Heart right ventricle (tissue), 16 donors: ENCODE results near the gene ATP11A. TPM values are rescaled to one million over a fixed set of nuclear protein-coding genes. Genes with fewer than 3 reads are reported as not detected.

ENCODE experiments used
- ATAC-seq, 8 donors: fragments of 200-7000 bp; cut with Tn5 transposase; one replicate each; pipeline ENCODE4 v1.9.1; 2020; ENCODE audit warnings: mild to moderate bottlenecking in 8 of 8, moderate library complexity in 8 of 8, moderate number of reproducible peaks in 1 of 8
- DNase-seq, 2 donors: peaks; one replicate each; pipeline ENCODE4 v3.0.0-alpha.2; 2020
- H3K27ac ChIP-seq, 10 donors: fragments of 200-600 bp; sonication (generic) in 2 of 10; one replicate each; pipeline versions ENCODE4 v1.5.0 to v1.8.0; 2020 to 2022; ENCODE audit warnings: mild to moderate bottlenecking in 3 of 10
- H3K27me3 ChIP-seq, 7 donors: fragments of 200-600 bp; one replicate each; pipeline ENCODE4 v1.8.0; 2021 to 2022; ENCODE audit warnings: mild to moderate bottlenecking in 2 of 7
- H3K36me3 ChIP-seq, 9 donors: fragments of 200-600 bp; sonication (generic) in 1 of 9; one replicate each; pipeline versions ENCODE4 v1.5.0 to v1.8.0; 2020 to 2022; ENCODE audit warnings: mild to moderate bottlenecking in 2 of 9
- H3K4me1 ChIP-seq, 9 donors: fragments of 200-600 bp; sonication (generic) in 1 of 9; one replicate each; pipeline versions ENCODE4 v1.5.0 to v1.8.0; 2020 to 2022; ENCODE audit warnings: mild to moderate bottlenecking in 4 of 9
- H3K4me3 ChIP-seq, 10 donors: fragments of 200-600 bp; sonication (generic) in 2 of 10; one replicate each; pipeline versions ENCODE4 v1.5.0 to v1.8.0; 2020 to 2022; ENCODE audit warnings: mild to moderate bottlenecking in 7 of 10, moderate library complexity in 2 of 10
- H3K9me3 ChIP-seq, 11 donors: fragments of 200-600 bp in 10 of 11; sonication (generic) in 2 of 11; one replicate each; pipeline versions ENCODE4 v1.5.0 to v1.8.0; 2013 to 2022; ENCODE audit warnings: mild to moderate bottlenecking in 2 of 11, control low read depth in 1 of 11, moderate library complexity in 1 of 11
- WGBS, 2 donors: extraction: QIAGEN DNeasy Blood & Tissue Kit; methylation state at CpG; one replicate each; pipeline ENCODE4 v1.1.7; 2013; ENCODE audit warnings: inconsistent platforms in 1 of 2; 5-methylcytosine and 5-hydroxymethylcytosine counted together
- intact Hi-C, 10 donors: fragments of 100-400 bp; cut with DNase I; formaldehyde crosslinking; loops; one replicate each; pipeline versions ENCODE4 v1.11.1 to v1.14.2; 2022
- polyA plus RNA-seq, 2 donors: library from polyadenylated mRNA; stranded (reverse); fragments of 200-250 nt; gene quantifications; one replicate each; pipeline ENCODE4 v1.2.3, GENCODE V29; 2013
- total RNA-seq, 10 donors: library from RNA; stranded (reverse); fragmentation: NEBNext Ultra II Directional in 3 of 10; extraction: Animal tissue kit (Norgen Biotek cat#: 25700) in 3 of 10; gene quantifications; one replicate each; pipeline versions ENCODE4 v1.2.1 to v1.2.4, GENCODE V29; 2021 to 2023
- TF ChIP-seq, protein P1 (sequence below), 9 donors: fragments of 200-600 bp; sonication (generic) in 2 of 9; IDR thresholded peaks; one replicate each; pipeline versions ENCODE4 v1.5.0 to v1.8.0; 2021 to 2022; ENCODE audit warnings: antibody characterized with exemption in 9 of 9, mild to moderate bottlenecking in 5 of 9, moderate library complexity in 1 of 9
- donor health status: Arrhythmogenic right ventricular cardiomyopathy.
- donor health status: ischemic (EF 13 %, LVEDD 7.1; RV severe dilation, severe dysfunction).
- donor health status: healthy with polysubstance abuse.
- donor health status: DM: no; HTN: yes; CAD: no.
- donor health status: DM: no; HTN: no; CAD: no.
- donor health status: ischemic (EF 25% LVEDD 6.9; RV normal size, moderate dysfunction).
- donor health status: ischemic (EF 25% LVEDD 5.7; RV mildly dilated, moderate dysfunction).
- donor health status: healthy.
- donor health status: DM: yes; HTN: yes; CAD: no.
- donor health status: Ischemic cardiomyopathy.
- donor health status: ischemic (EF 35%, LVEDD 5.7; RV mildly dilated, moderate dysfunction).
- donor health status: nonischemic (EF 11% LVEDD 7.7; RV severe dilation, severe dysfunction).
- donor health status: DM: yes; HTN: yes; CAD: no.
- donor health status: PGD.
- donor health status: ischemic (EF 29% LVEDD 5.4; RV normal size, mild dysfunction).
- donor health status: nonischemic (EF 23%, LVEDD 6.1; RV moderate dilation, normal function).

ATP11A gene
- total and polyA plus RNA-seq, 12 donors: 20.0 to 164 (median 107) TPM

DNA sequence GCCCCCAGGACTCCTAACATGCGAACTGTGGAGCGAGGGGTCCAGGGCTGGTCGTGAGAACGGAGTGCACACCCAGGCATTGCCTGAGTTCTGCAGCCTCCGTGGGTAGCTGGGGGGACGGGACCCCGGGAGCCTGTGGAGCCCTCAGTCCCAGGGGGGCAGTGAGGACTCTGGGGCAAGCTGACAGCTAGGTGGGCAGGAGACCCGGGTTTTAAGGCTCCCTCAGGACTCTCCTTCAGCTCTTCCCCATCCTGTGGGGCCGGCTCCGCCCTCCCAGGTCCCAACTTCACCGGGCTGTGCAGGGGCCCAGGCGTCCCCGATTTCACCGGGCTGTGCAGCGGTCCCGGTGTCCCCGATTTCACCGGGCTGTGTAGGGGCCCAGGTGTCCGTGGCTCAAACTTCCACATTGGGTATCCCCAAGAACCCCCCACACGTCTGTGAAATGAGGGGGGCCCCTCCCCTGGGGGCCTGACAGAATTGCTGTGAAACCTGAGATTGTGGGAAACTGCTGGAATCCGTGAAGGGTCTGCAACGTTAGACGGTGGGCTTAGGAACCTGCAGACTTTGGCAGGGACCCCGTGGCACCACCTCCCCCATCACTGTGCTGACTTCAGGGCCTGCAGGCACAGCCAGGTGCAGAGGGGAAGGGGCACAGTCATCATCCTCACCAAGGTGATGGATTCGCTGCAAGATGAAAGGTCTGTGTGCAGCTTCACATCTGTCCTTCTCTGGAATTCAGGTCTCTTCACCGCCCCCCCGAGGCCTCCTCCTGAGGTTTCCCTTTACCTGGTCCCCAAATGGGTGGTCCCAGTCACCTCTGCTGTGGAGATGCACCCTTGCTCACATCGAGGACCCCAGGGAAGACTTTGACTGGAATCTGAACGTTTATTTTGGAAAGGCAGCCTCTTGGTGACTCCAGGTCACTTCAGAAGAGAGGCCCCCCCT is 206.0 kb downstream of the ATP11A start:
- ATAC-seq (peak in 2 of 8 donors; percentile 3 to 20), DNase-seq (no peak)
- intact Hi-C loops: no loop called here
- H3K36me3 ChIP-seq: no peaks in the 10 kb centered on the region
- H3K4me1 ChIP-seq: peaks cover 7 to 33% (median 25%) of the 10 kb centered on the region in 9 donors
- TF ChIP-seq, protein P1, sequence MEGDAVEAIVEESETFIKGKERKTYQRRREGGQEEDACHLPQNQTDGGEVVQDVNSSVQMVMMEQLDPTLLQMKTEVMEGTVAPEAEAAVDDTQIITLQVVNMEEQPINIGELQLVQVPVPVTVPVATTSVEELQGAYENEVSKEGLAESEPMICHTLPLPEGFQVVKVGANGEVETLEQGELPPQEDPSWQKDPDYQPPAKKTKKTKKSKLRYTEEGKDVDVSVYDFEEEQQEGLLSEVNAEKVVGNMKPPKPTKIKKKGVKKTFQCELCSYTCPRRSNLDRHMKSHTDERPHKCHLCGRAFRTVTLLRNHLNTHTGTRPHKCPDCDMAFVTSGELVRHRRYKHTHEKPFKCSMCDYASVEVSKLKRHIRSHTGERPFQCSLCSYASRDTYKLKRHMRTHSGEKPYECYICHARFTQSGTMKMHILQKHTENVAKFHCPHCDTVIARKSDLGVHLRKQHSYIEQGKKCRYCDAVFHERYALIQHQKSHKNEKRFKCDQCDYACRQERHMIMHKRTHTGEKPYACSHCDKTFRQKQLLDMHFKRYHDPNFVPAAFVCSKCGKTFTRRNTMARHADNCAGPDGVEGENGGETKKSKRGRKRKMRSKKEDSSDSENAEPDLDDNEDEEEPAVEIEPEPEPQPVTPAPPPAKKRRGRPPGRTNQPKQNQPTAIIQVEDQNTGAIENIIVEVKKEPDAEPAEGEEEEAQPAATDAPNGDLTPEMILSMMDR (IDR thresholded peaks at IDR 0.05): no peak
- no peaks in the 10 kb centered on the region for H3K9me3 ChIP-seq
- H3K27me3 ChIP-seq: peaks cover 0 to 56% (median 22%) of the 10 kb centered on the region in 7 donors
- H3K27ac ChIP-seq: no peak overlapping the region
- H3K4me3 ChIP-seq: peak overlapping the region in 6 of 10 donors; percentile 42 to 59 (median 54)
- WGBS, 2 donors: 60 to 66% methylated on average over 28 to 29 of the region's 29 CpGs

DNA sequence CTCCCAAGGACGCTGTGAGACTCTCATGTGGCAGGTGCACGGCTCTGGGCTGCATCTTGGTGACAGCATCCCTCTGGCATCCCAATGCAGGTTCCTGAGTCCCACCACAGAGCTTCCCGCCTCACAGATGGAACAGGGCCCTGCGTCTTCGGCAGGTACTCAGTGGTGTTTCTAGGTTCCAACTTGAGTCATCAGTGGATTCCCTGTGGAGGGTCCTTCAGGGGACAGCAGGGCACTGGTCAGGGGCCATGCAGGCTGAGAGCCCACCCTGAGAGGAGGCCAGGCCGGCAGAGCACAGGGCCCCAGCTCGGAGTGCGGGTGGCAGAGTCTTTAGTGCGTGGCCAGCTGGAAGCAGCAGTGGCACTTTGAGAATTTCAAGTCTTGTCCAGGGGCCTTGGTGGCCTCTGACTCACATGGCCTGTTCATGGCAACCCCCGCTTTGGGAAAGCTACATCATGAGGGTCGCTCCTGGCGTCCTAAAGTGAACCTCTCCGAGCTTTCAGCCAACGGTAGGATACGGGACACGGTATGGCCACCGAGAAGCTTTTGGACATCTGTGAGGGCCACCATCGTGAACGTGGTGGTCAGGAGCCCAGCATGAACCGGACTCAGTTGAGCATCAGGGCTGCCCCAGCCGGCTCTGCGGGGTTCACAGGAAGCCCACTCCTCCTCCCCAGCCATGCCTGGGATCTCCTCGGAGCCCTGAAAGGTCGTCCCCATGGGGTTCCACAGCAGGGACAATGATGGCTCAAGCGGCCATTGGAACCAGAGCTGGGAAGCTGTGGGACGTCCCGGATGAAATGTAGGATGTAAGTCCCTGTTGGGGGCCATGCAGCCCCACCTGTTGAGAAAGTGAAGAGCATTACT is 207.1 kb downstream of the ATP11A start:
- WGBS, 2 donors: 91 to 93% methylated on average over 27 of the region's 27 CpGs
- DNase-seq: no peak

DNA sequence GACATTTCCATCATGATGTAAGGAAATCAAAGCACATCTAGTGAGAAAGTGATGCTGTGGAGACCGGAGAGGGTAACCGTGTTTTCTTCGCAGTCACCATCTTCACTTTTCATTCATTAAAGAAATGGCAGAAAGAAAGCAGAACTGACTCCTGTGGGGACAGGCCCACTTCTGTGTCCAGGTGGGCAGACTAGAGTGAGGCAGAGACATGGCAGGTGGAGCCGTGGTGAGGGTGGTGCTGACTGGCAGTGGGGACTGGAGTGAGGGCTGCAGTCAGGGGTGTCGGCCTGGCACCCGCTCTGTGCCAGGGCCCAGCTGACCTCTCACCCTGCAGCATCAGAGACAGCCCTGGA is 207.7 kb downstream of the ATP11A start:
- no peaks in the 10 kb centered on the region for H3K9me3 ChIP-seq
- TF ChIP-seq, protein P1 (IDR thresholded peaks at IDR 0.05): no peak
- no peak for ATAC-seq
- peaks cover 0 to 47% (median 14%) of the 10 kb centered on the region in 7 donors for H3K27me3 ChIP-seq
- peaks cover 7 to 28% (median 22%) of the 10 kb centered on the region in 9 donors for H3K4me1 ChIP-seq
- H3K27ac ChIP-seq: no peak overlapping the region
- intact Hi-C loops: no loop called here
- 92 to 94% methylated on average over 6 of the region's 6 CpGs for whole genome bisulfite sequencing, 2 donors
- no peaks in the 10 kb centered on the region for H3K36me3 ChIP-seq
- no peak for DNase-seq
- no peak overlapping the region for H3K4me3 ChIP-seq

More for the DNA sequence above, 207.1 kb downstream of the ATP11A start:
- no peak overlapping the region for H3K4me3 ChIP-seq
- H3K36me3 ChIP-seq: no peaks in the 10 kb centered on the region
- no peak overlapping the region for H3K27ac ChIP-seq
- H3K4me1 ChIP-seq: peaks cover 7 to 33% (median 25%) of the 10 kb centered on the region in 9 donors
- peaks cover 0 to 48% (median 16%) of the 10 kb centered on the region in 7 donors for H3K27me3 ChIP-seq
- no peak for ATAC-seq
- H3K9me3 ChIP-seq: no peaks in the 10 kb centered on the region
- TF ChIP-seq, protein P1 (IDR thresholded peaks at IDR 0.05): no peak
- intact Hi-C loops: no loop called here

DNA sequence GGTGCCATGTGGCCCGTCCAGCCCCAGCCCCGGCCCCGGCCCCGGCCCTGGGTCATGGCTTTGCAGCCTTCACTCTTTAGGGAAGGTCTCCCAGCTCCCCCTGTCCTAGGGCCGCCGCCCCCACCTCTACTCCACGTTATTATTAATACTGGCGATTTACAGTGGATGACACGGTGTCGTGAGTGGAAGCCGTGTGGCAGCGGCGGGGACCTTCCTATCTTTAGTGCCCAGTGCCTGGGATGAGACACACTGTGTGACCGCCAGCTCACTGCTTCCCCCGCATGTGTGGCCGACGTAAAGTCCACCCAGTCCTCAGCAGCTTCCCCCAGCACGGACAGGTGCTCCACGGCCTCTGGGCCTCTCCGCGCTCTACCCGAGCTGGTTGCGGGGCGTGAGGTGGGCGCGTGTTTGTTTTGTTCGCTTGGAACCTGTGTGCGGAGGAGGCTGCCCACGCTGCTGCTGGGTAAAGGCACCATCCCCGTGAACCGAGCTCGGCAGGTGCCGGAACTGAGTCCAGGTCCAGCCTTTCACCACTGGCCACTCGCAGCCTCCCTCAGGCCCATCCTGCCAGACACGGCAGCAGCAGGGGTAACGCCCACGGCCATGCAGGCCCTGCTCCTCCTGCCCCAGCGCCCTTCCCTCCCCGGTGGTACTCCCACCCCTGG is 208.2 kb downstream of the ATP11A start:
- TF ChIP-seq, protein P1 (IDR thresholded peaks at IDR 0.05): no peak
- WGBS, 2 donors: 88 to 91% methylated on average over 37 to 39 of the region's 39 CpGs
- ATAC-seq (no peak), DNase-seq (no peak)
- Histone ChIP-seq H3K27ac (no peak overlapping the region), H3K36me3 (no peaks in the 10 kb centered on the region), H3K4me1 (peaks cover 7 to 23% (median 20%) of the 10 kb centered on the region in 9 donors), H3K9me3 (no peaks in the 10 kb centered on the region), H3K4me3 (no peak overlapping the region), H3K27me3 (peaks cover 0 to 46% (median 14%) of the 10 kb centered on the region in 7 donors)
- intact Hi-C loops: no loop called here
